A549 (cell line): ENCODE results near the gene PCDH1.

Source experiments
- JUN ChIP-seq, 2 experiments: fragments of >200 bp; sonication (Bioruptor Twin); formaldehyde crosslinking; IDR thresholded peaks; 2 replicates in 1 of 2; 3 replicates in 1 of 2; pipeline ENCODE4 v1.6.1; 2016 to 2017
- KDM5A ChIP-seq: fragments of 200-600 bp; sonication (generic); IDR thresholded peaks from 2 replicates; pipeline ENCODE4 v1.6.1; 2016; ENCODE audit warnings: antibody characterized with exemption, mild to moderate bottlenecking
- MAZ ChIP-seq: fragments of 150-350 bp; IDR thresholded peaks from 2 replicates; pipeline ENCODE4 v1.6.1; 2014; ENCODE audit warnings: antibody characterized with exemption, low read depth, low read length, borderline replicate concordance
- POLR2A ChIP-seq: IDR thresholded peaks from 2 replicates; pipeline ENCODE4 v1.6.1; 2012; ENCODE audit warnings: mild to moderate bottlenecking, low read length
- RCOR1 ChIP-seq: fragments of 150-350 bp; IDR thresholded peaks from 2 replicates; pipeline ENCODE4 v1.6.1; 2014; ENCODE audit warnings: antibody characterized with exemption, low read length, low read depth
- RFX5 ChIP-seq: fragments of 450-650 bp; IDR thresholded peaks from 2 replicates; pipeline ENCODE4 v1.7.1; 2014; ENCODE audit warnings: antibody characterized with exemption, mild to moderate bottlenecking, moderate library complexity
- TF ChIP-seq, protein P1 (sequence below): fragments of >200 bp; sonication (Bioruptor Twin); formaldehyde crosslinking; IDR thresholded peaks from 3 replicates; pipeline ENCODE4 v1.5.1; 2016
- TF ChIP-seq, protein P2 (sequence below): fragments of 200-600 bp; sonication (generic); IDR thresholded peaks from 2 replicates; pipeline ENCODE4 v1.6.1; 2016; ENCODE audit warnings: antibody characterized with exemption, mild to moderate bottlenecking, moderate library complexity

DNA sequence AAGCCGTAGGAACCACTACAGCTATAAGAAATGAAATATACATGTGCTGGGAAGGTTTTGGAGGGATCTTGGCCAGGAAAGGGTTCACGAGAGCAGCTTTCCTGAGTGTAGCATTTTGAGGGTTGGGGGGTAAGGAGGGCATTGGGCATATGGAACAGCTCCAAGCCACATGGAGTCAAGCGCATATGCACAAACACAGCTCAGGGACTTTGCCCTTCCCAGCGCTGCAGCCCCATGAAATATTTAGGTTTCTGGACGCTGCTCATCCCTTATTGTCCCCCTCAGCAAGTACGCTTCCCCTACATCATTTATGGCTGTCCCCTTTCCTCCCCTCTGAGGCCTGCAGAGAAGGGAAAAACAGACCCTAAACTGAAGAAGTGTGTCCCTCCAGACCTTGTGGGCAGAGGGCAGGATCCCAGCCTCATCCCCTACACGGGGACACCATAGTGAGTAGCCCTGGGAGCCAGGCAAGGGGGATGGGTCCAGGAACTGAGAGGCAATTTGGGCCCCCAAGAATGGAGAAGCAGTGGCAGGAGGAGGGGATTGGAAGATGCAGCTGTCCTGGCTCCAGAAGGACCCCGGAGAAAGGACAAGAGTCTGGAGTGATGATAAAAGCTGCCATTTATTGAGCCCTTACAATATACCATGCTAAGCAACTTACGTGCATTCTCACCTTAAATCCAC lies 33.7 kb downstream of the PCDH1 start:
- TF ChIP-seq RFX5 (no peak), KDM5A (no peak), POLR2A (no peak), MAZ (no peak), JUN (IDR thresholded peaks at IDR 0.05) (no peak), RCOR1 (no peak)
- TF ChIP-seq, protein P1, sequence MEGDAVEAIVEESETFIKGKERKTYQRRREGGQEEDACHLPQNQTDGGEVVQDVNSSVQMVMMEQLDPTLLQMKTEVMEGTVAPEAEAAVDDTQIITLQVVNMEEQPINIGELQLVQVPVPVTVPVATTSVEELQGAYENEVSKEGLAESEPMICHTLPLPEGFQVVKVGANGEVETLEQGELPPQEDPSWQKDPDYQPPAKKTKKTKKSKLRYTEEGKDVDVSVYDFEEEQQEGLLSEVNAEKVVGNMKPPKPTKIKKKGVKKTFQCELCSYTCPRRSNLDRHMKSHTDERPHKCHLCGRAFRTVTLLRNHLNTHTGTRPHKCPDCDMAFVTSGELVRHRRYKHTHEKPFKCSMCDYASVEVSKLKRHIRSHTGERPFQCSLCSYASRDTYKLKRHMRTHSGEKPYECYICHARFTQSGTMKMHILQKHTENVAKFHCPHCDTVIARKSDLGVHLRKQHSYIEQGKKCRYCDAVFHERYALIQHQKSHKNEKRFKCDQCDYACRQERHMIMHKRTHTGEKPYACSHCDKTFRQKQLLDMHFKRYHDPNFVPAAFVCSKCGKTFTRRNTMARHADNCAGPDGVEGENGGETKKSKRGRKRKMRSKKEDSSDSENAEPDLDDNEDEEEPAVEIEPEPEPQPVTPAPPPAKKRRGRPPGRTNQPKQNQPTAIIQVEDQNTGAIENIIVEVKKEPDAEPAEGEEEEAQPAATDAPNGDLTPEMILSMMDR = no peak
- TF ChIP-seq, protein P2, sequence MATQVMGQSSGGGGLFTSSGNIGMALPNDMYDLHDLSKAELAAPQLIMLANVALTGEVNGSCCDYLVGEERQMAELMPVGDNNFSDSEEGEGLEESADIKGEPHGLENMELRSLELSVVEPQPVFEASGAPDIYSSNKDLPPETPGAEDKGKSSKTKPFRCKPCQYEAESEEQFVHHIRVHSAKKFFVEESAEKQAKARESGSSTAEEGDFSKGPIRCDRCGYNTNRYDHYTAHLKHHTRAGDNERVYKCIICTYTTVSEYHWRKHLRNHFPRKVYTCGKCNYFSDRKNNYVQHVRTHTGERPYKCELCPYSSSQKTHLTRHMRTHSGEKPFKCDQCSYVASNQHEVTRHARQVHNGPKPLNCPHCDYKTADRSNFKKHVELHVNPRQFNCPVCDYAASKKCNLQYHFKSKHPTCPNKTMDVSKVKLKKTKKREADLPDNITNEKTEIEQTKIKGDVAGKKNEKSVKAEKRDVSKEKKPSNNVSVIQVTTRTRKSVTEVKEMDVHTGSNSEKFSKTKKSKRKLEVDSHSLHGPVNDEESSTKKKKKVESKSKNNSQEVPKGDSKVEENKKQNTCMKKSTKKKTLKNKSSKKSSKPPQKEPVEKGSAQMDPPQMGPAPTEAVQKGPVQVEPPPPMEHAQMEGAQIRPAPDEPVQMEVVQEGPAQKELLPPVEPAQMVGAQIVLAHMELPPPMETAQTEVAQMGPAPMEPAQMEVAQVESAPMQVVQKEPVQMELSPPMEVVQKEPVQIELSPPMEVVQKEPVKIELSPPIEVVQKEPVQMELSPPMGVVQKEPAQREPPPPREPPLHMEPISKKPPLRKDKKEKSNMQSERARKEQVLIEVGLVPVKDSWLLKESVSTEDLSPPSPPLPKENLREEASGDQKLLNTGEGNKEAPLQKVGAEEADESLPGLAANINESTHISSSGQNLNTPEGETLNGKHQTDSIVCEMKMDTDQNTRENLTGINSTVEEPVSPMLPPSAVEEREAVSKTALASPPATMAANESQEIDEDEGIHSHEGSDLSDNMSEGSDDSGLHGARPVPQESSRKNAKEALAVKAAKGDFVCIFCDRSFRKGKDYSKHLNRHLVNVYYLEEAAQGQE = no peak
